GM12865 (cell line): ENCODE data around the gene IFNA5.

ENCODE experiments used
- DNase-seq: peaks from one replicate; pipeline ENCODE4 v3.0.0; 2010; ENCODE audit warnings: low read depth
- H3K4me3 ChIP-seq: 2 replicates; pipeline ENCODE4 v1.5.1; 2011; ENCODE audit warnings: mild to moderate bottlenecking, low read depth, low read length, control low read depth
- TF ChIP-seq, protein P1 (sequence below): IDR thresholded peaks from 2 replicates; pipeline ENCODE4 v1.5.1; 2011; ENCODE audit warnings: low read length, control low read depth, low read depth, inconsistent platforms; ENCODE audit not compliant: insufficient read depth; ENCODE audit errors: missing control alignments

The IFNA5 gene

DNA sequence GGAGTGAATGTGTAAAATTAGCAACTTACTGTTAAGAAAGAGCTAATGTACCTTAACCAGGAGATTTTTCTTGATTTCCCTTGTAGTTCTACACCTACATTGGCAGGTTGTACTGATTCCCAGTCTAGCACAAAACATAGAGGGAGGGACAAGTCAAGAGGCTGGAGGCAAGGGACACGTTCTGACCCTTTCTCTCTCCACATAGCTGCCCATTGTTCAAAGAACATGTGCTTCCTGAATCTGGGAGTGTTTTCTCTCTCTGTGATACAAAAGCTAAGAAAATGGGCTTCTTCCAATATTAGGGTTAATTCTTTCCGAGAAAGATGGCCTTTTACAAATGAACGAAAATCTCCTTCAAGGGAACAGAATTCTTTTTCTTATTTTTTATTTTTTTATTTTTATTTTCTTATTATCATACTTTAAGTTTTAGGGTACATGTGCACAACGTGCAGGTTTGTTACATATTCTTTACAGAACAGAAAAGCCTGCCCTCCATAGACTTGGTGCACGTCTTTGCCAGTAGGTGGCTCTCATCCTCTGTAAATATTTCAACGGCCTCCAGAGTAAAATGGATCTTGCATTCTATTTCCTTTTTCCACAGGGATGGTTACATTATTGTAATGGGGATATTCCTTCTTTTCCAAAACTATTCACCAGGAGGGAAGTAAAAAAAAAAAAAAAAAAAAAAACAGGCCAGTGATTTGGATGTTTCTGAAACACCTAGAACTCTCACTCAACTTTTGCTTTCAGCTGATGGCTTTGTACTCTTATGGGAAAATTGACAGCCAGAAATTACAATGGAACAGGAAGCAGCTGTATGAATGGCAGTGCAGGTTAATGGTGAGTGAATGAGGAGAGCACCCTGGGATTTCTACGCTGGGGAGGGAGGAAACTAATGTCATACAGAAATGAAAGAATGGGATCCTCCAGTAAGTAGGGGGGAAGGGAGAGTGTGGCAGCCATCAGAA lies 13.1 kb upstream of the IFNA5 start:
- TF ChIP-seq, protein P1, sequence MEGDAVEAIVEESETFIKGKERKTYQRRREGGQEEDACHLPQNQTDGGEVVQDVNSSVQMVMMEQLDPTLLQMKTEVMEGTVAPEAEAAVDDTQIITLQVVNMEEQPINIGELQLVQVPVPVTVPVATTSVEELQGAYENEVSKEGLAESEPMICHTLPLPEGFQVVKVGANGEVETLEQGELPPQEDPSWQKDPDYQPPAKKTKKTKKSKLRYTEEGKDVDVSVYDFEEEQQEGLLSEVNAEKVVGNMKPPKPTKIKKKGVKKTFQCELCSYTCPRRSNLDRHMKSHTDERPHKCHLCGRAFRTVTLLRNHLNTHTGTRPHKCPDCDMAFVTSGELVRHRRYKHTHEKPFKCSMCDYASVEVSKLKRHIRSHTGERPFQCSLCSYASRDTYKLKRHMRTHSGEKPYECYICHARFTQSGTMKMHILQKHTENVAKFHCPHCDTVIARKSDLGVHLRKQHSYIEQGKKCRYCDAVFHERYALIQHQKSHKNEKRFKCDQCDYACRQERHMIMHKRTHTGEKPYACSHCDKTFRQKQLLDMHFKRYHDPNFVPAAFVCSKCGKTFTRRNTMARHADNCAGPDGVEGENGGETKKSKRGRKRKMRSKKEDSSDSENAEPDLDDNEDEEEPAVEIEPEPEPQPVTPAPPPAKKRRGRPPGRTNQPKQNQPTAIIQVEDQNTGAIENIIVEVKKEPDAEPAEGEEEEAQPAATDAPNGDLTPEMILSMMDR, result peak; percentile 71
- DNase-seq, result peak; percentile 57
- H3K4me3 ChIP-seq, result no peak overlapping the region

DNA sequence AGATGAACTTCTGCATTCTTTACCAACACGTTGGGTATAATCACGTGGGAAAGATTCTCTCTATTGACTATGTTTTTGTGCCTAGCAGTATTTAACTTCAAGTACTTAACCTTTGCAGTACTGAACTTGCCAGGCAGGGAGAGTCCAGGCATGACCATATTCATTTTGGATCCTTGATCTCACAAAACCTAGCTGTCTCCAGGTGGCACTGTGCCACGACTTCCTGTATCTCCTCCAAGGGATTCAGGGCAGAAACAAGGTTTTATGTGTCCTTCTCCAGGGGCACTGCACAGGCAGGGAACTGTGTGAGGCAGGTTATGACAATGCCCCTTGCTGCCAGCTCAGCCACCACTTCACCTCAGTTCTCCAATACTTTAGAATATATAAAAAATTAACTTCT lies 11.7 kb upstream of the IFNA5 start:
- no peak overlapping the region for H3K4me3 ChIP-seq
- TF ChIP-seq, protein P1, result no peak
- DNase-seq, result no peak

DNA sequence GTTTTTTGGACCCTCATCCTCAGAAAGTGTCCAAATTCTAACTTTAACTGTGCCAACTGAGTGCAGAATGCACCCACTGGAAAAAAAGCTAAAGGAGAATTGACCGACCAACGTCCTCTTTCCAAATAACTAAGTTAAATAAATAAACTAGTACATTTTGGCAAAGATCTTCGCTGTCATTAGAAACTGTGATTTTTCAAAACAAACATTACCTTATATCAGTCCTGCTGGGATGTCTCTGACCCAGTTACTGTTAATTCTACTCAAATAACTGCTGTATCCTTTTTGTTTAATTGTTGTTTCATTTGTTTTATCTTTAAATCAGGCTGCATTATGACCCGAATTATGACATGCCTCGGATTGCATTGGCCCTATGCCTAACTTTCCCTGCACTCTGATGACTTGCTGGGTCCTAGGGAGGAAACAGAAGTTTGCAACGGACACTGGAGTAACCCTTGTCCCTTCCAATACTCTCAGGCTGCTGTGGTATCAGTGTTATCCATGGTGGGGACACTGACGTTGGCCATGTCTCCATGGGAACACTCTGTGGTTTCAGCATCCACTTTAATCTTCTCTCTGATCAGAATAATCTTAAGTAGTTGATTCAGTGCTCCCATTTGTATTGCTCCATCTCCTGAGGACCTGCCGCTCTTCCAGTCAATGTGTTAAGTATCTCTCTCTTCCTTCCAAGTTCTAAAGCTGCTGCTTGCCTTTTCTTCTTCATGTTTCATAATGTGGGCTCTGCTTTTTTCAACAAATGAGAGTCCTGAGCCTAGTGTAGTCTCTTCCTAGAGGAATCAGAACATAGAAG lies 11.1 kb upstream of the IFNA5 start:
- H3K4me3 ChIP-seq, result no peak overlapping the region
- TF ChIP-seq, protein P1, result no peak
- no peak for DNase-seq

DNA sequence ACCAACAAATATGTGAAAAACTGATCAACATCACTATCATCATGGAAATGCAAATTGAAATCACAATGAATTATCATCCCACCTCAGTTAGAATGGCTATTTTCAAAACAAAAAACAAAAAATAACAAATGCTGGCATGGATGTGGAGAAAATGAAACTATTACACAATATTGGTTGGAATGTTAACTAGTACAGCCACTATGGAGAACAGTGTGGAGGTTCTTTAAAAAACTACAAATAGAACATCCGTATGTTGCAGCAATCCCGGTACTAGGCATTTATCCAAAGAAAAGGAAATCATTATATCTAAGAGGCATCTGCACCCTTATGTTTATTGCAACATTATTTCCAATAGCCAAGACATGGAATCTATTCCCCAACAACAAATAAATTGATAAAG lies 9.0 kb upstream of the IFNA5 start:
- H3K4me3 ChIP-seq, result no peak overlapping the region
- TF ChIP-seq, protein P1, result no peak
- no peak for DNase-seq

DNA sequence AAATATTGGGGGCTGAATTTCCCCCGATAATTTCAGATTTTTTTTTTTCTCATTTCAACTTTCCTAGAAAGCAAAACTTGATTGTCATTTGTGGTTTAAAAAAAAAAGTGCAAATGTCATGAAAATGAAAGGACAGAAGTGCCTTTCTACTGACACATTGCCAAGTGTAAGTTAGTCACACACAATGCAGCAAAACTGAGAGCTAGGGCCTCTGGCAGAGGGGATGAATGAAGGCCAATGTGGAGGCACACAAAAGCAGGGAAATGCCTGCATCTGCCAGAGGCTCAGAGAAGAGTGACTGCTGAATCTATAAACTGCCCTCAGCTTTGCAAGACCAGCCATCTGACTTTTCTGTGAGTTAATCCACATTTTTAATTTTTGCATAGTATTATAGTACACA lies 6.8 kb upstream of the IFNA5 start:
- DNase-seq, result peak; percentile 26
- no peak overlapping the region for H3K4me3 ChIP-seq
- TF ChIP-seq, protein P1, result no peak

DNA sequence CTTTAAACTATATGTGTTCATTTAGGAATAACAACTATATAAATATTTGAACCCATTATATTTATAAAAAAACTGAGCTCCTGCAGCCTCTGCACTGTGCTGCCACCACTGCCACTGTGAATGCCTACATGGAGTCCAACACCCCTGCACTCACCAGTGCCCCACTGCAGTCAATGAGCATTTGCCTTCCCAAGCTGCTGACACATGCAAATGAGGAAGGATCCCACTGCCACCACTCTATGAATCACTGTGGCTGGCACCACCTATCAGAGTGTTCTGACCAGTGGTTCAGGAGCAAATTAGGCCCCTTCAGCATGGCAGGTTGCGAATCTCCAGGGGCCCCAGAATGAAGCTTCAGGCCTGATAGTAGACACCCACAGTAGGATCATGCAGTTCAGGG lies 9.1 kb downstream of the IFNA5 start:
- no peak for DNase-seq
- H3K4me3 ChIP-seq, result no peak overlapping the region
- TF ChIP-seq, protein P1, result no peak
